SK-N-SH treated with all-trans-retinoic acid at 6 μM for 48 hours (cell line): ENCODE measurements around the gene UAP1L1.

ENCODE experiments used
- ATAC-seq: fragments of 200-7000 bp; cut with Tn5 transposase; 3 replicates; pipeline ENCODE4 v1.9.1; 2020; ENCODE audit warnings: mild to moderate bottlenecking, moderate library complexity
- ARNTL ChIP-seq: fragments of 450-650 bp; formaldehyde crosslinking; IDR thresholded peaks from 2 replicates; pipeline ENCODE4 v1.5.0; 2020; ENCODE audit warnings: low read depth, mild to moderate bottlenecking, moderate library complexity, borderline replicate concordance
- BACH2 ChIP-seq: fragments of 250-450 bp; sonication (Bioruptor Pico); IDR thresholded peaks from 2 replicates; pipeline ENCODE4 v1.9.0; 2021; ENCODE audit warnings: mild to moderate bottlenecking, borderline replicate concordance
- ESRRG ChIP-seq: fragments of 250-450 bp; sonication (Bioruptor Pico); IDR thresholded peaks from 2 replicates; pipeline ENCODE4 v1.6.1; 2021; ENCODE audit warnings: mild to moderate bottlenecking
- ISL1 ChIP-seq: fragments of 250-450 bp; sonication (Bioruptor Pico); IDR thresholded peaks from 2 replicates; pipeline ENCODE4 v2.1.2; 2022; ENCODE audit warnings: mild to moderate bottlenecking, moderate library complexity
- OSR1 ChIP-seq: fragments of 250-450 bp; sonication (Bioruptor Pico); IDR thresholded peaks from 2 replicates; pipeline ENCODE4 v1.8.0; 2022; ENCODE audit warnings: moderate library complexity, mild to moderate bottlenecking, inconsistent platforms
- PPARA ChIP-seq: fragments of 250-450 bp; sonication (Bioruptor Pico); IDR thresholded peaks from 2 replicates; pipeline ENCODE4 v1.5.0; 2020; ENCODE audit warnings: mild to moderate bottlenecking, borderline replicate concordance
- RARB ChIP-seq: fragments of 250-450 bp; sonication (Bioruptor Pico); IDR thresholded peaks from 2 replicates; pipeline ENCODE4 v1.8.0; 2021; ENCODE audit warnings: mild to moderate bottlenecking, moderate library complexity
- SNAI2 ChIP-seq: fragments of 250-450 bp; sonication (Bioruptor Pico); IDR thresholded peaks from 2 replicates; pipeline ENCODE4 v1.5.0; 2020; ENCODE audit warnings: mild to moderate bottlenecking, moderate library complexity
- TCF4 ChIP-seq: fragments of 250-450 bp; sonication (Bioruptor Pico); IDR thresholded peaks from 2 replicates; pipeline ENCODE4 v1.8.0; 2021; ENCODE audit warnings: mild to moderate bottlenecking, moderate library complexity, borderline replicate concordance
- TOX ChIP-seq: fragments of 250-450 bp; sonication (Bioruptor Pico); IDR thresholded peaks from 2 replicates; pipeline ENCODE4 v1.8.0; 2021; ENCODE audit warnings: mild to moderate bottlenecking, moderate library complexity, borderline replicate concordance
- TSHZ2 ChIP-seq: fragments of 250-450 bp; sonication (Bioruptor Pico); IDR thresholded peaks from 2 replicates; pipeline ENCODE4 v1.5.0; 2020; ENCODE audit warnings: mild to moderate bottlenecking, moderate library complexity
- ZC3H10 ChIP-seq: fragments of 250-450 bp; sonication (Bioruptor Pico); IDR thresholded peaks from 2 replicates; pipeline ENCODE4 v1.5.1; 2021; ENCODE audit warnings: mild to moderate bottlenecking, moderate library complexity
- ZFP30 ChIP-seq: fragments of 450-650 bp; formaldehyde crosslinking; IDR thresholded peaks from 2 replicates; pipeline ENCODE4 v1.5.0; 2022; ENCODE audit warnings: mild to moderate bottlenecking, moderate library complexity
- ZNF565 ChIP-seq: fragments of 450-650 bp; formaldehyde crosslinking; conservative IDR thresholded peaks from 2 replicates; pipeline ENCODE4 v1.5.0; 2020; ENCODE audit warnings: low read depth, mild to moderate bottlenecking, moderate library complexity
- ZNF70 ChIP-seq: fragments of 450-650 bp; formaldehyde crosslinking; IDR thresholded peaks from 2 replicates; pipeline ENCODE4 v1.5.0; 2020; ENCODE audit warnings: mild to moderate bottlenecking, moderate library complexity
- ZNF8 ChIP-seq: fragments of 450-650 bp; formaldehyde crosslinking; IDR thresholded peaks from 2 replicates; pipeline ENCODE4 v1.5.0; 2020; ENCODE audit warnings: mild to moderate bottlenecking, moderate library complexity
- TF ChIP-seq, protein P1 (sequence below): fragments of 250-450 bp; sonication (Bioruptor Pico); IDR thresholded peaks from 2 replicates; pipeline ENCODE4 v1.8.0; 2021; ENCODE audit warnings: low read depth, mild to moderate bottlenecking, moderate library complexity, borderline replicate concordance
- TF ChIP-seq, protein P2 (sequence below): fragments of 250-450 bp; sonication (Bioruptor Pico); IDR thresholded peaks from 2 replicates; pipeline ENCODE4 v1.8.0; 2020; ENCODE audit warnings: mild to moderate bottlenecking, moderate library complexity, borderline replicate concordance
- TF ChIP-seq, protein P3 (sequence below): fragments of 250-450 bp; sonication (Bioruptor Pico); IDR thresholded peaks from 2 replicates; pipeline ENCODE4 v1.5.1; 2021; ENCODE audit warnings: mild to moderate bottlenecking, moderate library complexity

UAP1L1 gene

GRCh38 chr9:137077758-137078693 is 709 bp downstream of the UAP1L1 start:
- TF ChIP-seq ZC3H10 (CRISPR knock-in tag) (no peak), ARNTL (no peak), ESRRG (CRISPR knock-in tag) (no peak), SNAI2 (no peak), RARB (CRISPR knock-in tag) (no peak), TOX (CRISPR knock-in tag) (no peak), TCF4 (CRISPR knock-in tag) (no peak), ZNF565 (CRISPR knock-in tag) (no peak), ISL1 (no peak), BACH2 (CRISPR knock-in tag) (no peak)
- ATAC-seq, result peak; percentile 12; the same call in 1 of the 3 replicates

- no peak for ATAC-seq
- TF ChIP-seq ZNF565 (CRISPR knock-in tag), result no peak
- no peak for TF ChIP-seq RARB (CRISPR knock-in tag)
These were observed 1.5 kb downstream of the UAP1L1 start for GRCh38 chr9:137078701-137079400.

DNA sequence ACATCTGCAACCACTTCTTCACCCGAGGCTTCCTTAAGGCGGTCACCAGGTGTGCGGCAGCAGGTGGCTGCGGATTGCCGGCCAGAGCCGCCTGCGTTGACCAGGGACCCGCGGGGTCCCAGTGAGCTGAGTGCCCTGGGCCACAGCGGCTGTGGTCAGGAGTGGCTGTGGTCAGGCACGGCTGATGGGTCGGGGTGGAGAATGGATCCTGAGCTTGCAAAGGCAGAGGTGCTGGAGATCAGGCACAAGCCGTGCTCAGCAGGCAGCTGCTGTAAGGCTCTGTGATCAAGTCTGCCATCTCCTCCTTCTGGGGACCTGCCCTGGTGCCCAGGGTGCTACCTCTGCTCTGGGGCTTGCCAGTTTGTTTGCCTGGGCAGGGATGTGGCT is 2.1 kb downstream of the UAP1L1 start:
- no peak for TF ChIP-seq BACH2 (CRISPR knock-in tag)
- TF ChIP-seq, protein P1, sequence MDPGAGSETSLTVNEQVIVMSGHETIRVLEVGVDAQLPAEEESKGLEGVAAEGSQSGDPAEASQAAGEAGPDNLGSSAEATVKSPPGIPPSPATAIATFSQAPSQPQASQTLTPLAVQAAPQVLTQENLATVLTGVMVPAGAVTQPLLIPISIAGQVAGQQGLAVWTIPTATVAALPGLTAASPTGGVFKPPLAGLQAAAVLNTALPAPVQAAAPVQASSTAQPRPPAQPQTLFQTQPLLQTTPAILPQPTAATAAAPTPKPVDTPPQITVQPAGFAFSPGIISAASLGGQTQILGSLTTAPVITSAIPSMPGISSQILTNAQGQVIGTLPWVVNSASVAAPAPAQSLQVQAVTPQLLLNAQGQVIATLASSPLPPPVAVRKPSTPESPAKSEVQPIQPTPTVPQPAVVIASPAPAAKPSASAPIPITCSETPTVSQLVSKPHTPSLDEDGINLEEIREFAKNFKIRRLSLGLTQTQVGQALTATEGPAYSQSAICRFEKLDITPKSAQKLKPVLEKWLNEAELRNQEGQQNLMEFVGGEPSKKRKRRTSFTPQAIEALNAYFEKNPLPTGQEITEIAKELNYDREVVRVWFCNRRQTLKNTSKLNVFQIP, result no peak
- TF ChIP-seq OSR1 (CRISPR knock-in tag), result no peak
- TF ChIP-seq ZNF565 (CRISPR knock-in tag), result no peak
- no peak for TF ChIP-seq TOX (CRISPR knock-in tag)
- TF ChIP-seq ZNF8 (CRISPR knock-in tag), result no peak
- no peak for TF ChIP-seq PPARA
- TF ChIP-seq, protein P2, sequence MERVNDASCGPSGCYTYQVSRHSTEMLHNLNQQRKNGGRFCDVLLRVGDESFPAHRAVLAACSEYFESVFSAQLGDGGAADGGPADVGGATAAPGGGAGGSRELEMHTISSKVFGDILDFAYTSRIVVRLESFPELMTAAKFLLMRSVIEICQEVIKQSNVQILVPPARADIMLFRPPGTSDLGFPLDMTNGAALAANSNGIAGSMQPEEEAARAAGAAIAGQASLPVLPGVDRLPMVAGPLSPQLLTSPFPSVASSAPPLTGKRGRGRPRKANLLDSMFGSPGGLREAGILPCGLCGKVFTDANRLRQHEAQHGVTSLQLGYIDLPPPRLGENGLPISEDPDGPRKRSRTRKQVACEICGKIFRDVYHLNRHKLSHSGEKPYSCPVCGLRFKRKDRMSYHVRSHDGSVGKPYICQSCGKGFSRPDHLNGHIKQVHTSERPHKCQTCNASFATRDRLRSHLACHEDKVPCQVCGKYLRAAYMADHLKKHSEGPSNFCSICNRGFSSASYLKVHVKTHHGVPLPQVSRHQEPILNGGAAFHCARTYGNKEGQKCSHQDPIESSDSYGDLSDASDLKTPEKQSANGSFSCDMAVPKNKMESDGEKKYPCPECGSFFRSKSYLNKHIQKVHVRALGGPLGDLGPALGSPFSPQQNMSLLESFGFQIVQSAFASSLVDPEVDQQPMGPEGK (CRISPR knock-in tag), result no peak
- TF ChIP-seq ARNTL, result no peak
- no peak for TF ChIP-seq ZC3H10 (CRISPR knock-in tag)
- no peak for TF ChIP-seq ISL1
- no peak for TF ChIP-seq ESRRG (CRISPR knock-in tag)
- TF ChIP-seq, protein P3, sequence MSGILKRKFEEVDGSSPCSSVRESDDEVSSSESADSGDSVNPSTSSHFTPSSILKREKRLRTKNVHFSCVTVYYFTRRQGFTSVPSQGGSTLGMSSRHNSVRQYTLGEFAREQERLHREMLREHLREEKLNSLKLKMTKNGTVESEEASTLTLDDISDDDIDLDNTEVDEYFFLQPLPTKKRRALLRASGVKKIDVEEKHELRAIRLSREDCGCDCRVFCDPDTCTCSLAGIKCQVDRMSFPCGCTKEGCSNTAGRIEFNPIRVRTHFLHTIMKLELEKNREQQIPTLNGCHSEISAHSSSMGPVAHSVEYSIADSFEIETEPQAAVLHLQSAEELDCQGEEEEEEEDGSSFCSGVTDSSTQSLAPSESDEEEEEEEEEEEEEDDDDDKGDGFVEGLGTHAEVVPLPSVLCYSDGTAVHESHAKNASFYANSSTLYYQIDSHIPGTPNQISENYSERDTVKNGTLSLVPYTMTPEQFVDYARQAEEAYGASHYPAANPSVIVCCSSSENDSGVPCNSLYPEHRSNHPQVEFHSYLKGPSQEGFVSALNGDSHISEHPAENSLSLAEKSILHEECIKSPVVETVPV (CRISPR knock-in tag), result no peak
- no peak for TF ChIP-seq TCF4 (CRISPR knock-in tag)
- ATAC-seq, result no peak

- TF ChIP-seq ZNF565 (CRISPR knock-in tag) (no peak), ZNF70 (CRISPR knock-in tag) (no peak), ISL1 (no peak), ZFP30 (CRISPR knock-in tag) (no peak), ZNF8 (CRISPR knock-in tag) (no peak), OSR1 (CRISPR knock-in tag) (no peak), TSHZ2 (no peak), BACH2 (CRISPR knock-in tag) (no peak), ESRRG (CRISPR knock-in tag) (no peak), TOX (CRISPR knock-in tag) (no peak), ARNTL (no peak)
- TF ChIP-seq, protein P1, result no peak
- TF ChIP-seq, protein P2 (CRISPR knock-in tag), result no peak
- TF ChIP-seq, all 23 proteins: peak for 0
- ATAC-seq, result no peak
These were observed 3.2 kb downstream of the UAP1L1 start for GRCh38 chr9:137080260-137081122.
